Gastrocnemius medialis (tissue), 4 donors: ENCODE data around the gene TFDP1.

Experiments used
- CTCF ChIP-seq, 5 experiments: fragments of 450-650 bp in 3 of 5; fragments of 200-600 bp in 2 of 5; sonication (generic) in 2 of 5; IDR thresholded peaks in 4 of 5; conservative IDR thresholded peaks in 1 of 5; 1 replicate in 4 of 5; 2 replicates in 1 of 5; pipeline ENCODE4 v1.5.1; 2016 to 2019; ENCODE audit warnings: antibody characterized with exemption in 5 of 5, mild to moderate bottlenecking in 3 of 5, moderate library complexity in 3 of 5
- POLR2A ChIP-seq, 2 donors: fragments of 450-650 bp; IDR thresholded peaks; one replicate each; pipeline ENCODE4 v1.6.1; 2017; ENCODE audit warnings: antibody characterized with exemption in 2 of 2, mild to moderate bottlenecking in 2 of 2, moderate library complexity in 2 of 2

- no peak for TF ChIP-seq POLR2A (IDR thresholded peaks at IDR 0.05)
- TF ChIP-seq CTCF (IDR thresholded peaks at IDR 0.05 in 4 of 5, conservative IDR thresholded peaks at IDR 0.05 in 1 of 5), result no peak
Measured at GRCh38 chr13:113598481-113598880, 13.9 kb downstream of the TFDP1 start.
